NCI-H2029 treated with DMSO at 0.1 percent for 48 hours (cell line): ENCODE data around the gene BPIFB4.
A peak's percentile ranks its signal among the peaks of the same experiment; 100 is the strongest.
"Not testable (repeated sequence)": the region's sequence is repeated elsewhere in the genome, so short reads cannot be mapped to it uniquely, and the experiment has no call there.

ENCODE experiments used
- DNase-seq: peaks from one replicate; lab custom pipeline; 2025; lab: John Stamatoyannopoulos, UW

Gene BPIFB4

DNA sequence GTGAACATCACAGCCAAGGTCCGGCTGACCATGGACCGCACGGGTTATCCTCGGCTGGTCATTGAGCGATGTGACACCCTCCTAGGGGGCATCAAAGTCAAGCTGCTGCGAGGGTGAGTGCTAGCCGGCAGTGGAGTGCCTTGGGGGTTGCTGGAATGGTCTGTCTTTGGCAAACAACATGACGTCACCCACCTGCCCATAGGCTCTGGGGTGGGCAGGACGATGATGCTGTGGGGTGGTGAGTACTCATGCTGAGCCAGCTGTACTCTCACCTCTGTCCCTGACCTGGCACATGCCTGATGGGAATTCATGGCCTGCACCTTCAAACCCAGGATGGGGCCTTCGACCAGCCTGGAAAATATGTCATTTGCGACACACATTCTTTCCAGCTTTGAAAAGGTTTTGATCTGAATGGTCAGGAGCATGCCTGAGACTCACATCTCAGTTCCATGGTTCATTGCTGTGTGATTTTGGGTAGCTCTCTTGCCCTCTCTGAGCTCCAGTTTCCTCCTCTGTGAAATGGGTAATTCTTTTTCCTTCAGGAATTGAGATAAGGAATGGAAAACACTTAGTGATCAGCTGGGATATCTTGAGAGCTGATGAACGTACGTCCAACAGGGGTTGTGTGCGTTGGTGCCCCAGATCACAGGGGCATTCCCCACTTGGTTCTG, 6.7 kb downstream of the BPIFB4 start:
- DNase-seq, result no peak

DNA sequence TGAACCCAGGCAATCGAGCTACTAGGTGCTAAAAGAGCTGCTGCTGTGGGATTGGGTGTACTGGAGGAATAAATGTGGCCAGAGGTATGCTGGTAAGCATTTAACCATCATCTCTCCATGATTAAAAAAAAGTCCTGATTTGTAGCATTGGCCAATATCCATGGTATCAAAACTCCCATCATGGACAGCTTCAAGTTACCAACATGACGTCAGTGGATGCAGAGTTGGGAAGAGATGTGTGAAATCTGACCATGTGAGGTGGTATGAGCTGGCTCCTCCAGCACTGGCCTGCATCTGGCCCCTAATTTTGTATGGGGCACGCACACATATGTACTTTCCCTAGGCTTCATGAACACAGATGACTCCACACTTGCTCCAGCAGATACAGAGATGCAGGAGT, 11.7 kb downstream of the BPIFB4 start:
- no peak for DNase-seq

DNA sequence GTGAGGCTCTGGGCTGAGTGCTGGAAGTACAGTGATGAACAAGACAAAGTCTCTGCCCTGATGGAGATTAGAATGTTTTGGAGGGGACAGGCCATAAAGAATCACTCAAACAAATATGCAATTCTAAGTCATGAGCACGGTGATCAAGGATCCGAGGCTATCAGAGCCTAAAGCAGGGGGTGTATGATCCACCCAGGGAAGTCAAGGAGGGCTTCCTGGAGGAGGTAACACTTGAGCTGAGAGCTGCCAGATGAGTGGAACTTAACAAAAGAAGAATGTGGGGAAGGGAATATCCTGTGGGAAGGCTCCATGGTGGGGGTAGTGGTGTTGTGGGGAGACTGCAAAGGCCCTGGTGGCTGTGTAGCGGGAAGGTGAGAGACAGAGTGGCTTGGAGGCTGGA, 12.2 kb downstream of the BPIFB4 start:
- no peak for DNase-seq

DNA sequence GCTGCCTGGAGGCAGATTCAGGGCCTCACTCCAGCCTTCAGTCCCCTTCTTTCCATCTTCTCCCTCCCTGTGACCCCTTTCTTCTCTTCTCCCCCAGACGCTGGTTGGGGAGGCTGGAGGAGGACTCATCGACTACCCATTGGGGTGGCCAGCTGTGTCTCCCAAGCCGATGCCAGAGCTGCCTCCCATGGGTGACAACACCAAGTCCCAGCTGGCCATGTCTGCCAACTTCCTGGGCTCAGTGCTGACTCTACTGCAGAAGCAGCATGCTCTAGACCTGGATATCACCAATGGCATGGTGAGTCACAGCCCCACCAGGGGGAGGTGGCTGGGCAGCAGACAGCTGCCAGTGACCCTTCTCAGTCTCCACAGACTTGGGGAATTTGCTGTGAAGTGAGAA, 12.9 kb downstream of the BPIFB4 start:
- no peak for DNase-seq

DNA sequence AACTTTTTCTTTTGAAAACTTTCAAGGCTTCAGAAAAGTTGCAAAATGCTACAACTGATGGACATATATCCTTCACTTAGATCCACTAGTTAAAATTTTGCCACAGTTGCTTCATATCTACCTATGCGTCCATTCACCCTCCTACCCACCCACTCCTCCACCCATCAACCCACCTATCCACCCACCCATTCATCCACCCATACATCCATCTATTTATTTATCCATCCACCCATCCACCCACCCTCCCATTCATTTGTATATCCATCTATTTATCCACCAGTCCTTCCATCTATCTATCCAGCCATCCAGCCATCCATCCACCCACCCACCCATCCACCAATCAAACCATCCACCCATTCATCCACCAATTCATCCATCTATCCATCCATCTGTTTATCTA, 13.6 kb downstream of the BPIFB4 start:
- DNase-seq, result no peak

DNA sequence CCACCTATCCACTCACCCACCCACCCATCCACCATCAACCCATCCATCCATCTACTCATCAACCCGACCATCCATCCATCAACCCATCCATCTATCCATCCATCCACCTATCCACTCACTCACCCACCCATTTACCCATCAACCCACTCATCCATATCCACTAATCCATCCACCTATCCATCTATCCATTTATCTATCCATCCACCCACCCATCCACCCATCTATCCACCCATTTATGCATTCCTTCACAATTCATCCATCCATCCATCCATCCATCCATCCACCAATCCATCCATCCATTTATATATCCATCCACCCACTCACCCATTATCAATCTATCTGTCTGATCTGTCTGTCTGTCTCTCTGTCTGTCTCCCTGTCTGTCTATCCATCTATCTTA, 14.1 kb downstream of the BPIFB4 start:
- no peak for DNase-seq

DNA sequence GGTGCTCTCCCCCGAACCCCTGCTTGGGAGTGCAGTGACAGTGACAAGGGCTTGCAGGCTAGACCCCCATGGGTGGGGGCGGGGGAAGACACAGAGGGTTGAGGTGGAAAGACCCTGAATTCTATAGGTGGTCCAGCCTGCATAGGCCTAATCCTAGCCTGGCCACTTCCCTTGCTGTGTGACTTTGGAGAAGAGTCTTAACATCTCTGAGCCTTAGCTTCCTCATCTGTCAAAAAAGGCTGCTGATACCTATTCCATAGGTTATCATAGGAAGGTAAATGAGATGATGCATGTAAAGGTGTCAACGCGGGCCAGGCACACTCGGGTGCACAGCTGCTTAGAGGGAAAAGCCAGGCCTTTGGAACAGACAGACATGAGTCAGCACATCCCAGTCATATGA, 15.8 kb downstream of the BPIFB4 start:
- no peak for DNase-seq

DNA sequence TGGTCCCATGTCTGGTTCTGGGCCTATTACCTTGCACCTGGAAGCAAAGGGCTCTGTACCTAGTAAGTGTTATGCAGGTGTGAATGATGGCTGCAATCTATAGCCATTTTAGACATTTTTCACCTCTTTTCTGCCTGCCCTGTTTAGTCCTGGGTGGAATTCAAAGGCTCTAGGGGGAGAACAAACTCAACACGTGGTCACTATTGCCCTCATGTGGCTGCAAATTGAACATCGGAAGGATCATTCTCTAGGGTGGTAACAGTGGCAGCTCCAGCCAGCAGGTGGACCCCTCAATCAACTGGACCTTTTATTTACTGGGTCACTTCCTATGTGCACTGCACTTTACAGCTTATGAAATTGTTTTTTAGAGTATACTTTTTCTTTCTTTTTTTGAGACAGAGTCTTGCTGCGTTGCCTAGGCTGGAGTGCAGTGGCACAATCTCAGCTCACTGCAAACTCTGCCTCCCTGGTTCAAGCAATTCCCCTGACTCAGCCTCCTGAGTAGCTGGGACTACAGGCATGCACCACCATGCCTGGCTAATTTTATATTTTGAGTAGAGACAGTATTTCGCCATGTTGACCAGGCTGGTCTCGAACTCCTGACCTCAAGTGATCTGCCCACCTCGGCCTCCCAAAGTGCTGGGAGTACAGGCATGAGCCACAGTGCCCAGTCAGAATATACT, 16.6 kb downstream of the BPIFB4 start:
- peak; percentile 85 for DNase-seq

DNA sequence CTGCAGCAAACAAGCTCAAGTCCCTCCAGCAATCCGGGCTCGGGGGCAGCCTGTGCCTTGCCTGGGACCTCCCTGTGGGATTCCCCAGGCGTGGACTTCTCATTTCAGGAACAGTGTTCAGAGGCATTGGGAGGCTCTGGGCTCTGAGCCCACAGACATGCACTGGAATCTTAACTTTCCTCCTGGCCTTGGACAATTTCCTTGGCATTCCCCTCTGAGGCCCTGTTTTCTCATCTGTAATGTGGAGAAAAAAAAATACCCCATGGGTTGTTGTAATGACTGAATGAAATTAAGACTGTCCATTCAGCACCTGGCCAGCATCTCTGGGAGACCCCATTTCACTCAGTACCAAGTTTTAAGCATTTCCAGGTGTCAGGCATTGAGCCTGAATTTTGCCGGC, 17.6 kb downstream of the BPIFB4 start:
- DNase-seq, result no peak

DNA sequence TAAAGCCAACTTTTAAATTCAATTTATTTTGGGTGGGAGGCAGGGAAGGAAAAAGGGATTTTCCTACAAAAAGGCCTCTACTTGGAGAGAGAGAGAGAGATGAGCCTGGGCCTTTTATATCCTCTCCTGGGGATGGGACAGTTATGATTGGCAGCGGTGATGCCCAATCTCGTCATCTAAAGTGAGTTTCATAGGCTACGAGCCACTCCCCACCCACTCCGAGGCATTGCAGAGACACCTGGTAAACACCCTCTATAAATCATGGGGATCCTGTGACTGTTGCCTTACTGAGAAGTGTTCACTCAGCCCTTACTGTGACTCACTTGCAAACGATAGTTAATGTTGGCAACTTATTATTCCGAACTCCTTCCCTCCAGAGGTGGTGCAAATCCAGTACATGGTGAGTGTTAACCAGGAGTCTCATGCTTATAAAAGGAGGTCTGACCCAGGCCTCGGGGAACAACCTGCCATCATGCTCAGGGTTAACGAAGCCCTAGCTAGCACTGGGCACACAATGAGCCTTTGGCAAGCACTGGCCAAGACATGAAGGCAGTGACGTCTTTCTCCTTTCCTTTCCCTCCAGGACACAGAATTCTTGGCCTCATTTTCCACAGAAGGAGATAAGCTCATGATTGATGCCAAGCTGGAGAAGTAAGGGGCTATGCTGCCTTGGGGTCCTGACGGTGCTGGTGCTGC, 20.5 kb downstream of the BPIFB4 start:
- no peak for DNase-seq

DNA sequence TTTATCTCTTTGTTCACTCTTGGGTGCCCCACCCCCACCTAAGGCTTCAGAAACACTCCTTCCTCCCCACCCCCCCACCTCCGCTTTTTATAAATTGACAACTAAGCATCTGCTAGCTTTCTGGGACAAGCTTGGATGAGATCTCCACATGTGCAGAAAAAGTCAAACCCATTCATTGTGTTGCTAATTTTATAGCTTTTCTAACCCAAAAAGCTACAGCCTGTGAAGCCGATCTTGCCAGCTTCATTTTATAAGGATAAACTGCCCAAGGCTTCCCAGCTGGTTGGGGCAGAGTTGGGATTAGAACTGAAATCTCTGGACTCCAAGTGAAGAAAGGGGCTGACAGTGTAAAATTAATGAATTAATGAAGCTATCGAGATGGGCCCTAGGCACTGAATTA, 24.1 kb downstream of the BPIFB4 start:
- no peak for DNase-seq

DNA sequence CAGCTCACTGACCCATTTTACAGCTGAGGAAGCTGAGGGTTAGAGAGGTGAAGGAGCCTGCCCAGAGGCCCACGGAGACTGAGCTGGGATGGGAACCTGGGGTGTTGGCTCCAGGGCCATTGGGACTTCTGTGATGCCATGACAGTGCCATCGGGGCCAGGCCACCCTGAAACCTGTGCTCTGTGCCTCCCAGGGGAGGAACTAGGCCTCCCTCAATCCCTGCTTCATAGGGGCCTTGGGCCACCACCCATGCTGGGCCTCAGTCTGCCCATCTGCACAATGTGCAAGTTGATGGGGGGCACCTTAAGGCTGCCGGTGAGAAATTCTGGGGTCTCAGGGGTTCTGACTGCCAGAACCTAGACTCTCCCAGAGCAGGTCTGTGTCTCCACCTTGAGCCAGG, 24.9 kb downstream of the BPIFB4 start:
- DNase-seq, result no peak

DNA sequence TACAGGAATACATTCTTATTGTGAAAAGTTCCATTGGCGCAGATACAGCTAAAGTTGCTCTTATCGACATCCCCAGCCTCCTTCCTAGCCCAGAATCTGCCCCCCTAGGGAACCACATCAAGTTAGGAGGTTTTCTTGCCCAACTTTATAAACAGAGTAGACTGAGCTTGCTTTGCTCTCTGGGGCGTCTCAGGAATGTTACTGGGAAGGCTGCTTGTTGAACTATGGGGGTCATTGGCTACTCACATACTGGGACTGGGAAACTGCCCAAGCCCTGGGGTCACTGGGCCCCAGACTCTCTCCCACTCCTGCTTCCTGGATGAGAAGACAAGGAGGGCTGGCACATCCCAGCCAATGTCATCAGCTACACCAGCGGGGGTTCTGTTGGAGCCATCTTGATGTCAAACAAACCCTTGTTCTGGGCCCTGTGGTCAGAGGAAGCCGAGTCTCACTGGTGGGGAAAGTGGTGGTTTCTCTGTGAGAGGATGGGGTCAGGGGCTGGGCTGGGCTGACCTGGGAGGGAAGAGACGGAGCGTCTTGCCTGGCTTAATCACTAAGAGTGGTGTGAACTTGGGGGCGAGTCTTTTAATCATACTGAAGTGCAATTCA, 26.0 kb downstream of the BPIFB4 start:
- DNase-seq, result no peak

DNA sequence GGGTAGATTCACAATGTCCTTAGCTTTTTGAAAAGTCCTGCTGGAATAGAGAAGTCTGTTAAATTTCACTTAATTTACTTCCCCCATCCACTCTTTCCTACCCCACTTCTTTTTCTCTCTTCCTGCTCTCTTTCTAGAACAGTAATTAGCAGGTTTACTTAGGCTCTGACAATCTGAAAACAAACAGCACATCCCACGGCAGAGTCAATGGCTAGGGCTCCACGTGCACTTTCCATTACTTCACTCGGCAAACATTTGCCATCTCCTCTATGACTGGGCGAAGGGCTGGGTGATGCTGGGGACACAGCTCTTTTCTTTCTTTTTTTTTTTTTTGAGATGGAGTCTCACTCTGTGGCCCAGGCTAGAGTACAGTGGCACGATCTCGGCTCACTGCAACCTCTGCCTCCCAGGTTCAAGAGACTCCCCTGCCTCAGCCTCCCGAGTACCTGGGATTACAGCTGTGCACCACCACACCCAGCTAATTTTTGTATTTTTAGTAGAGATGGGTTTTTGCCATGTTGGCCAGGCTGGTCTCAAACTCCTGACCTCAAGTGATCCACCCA, 26.7 kb downstream of the BPIFB4 start:
- peak; percentile 63 for DNase-seq

DNA sequence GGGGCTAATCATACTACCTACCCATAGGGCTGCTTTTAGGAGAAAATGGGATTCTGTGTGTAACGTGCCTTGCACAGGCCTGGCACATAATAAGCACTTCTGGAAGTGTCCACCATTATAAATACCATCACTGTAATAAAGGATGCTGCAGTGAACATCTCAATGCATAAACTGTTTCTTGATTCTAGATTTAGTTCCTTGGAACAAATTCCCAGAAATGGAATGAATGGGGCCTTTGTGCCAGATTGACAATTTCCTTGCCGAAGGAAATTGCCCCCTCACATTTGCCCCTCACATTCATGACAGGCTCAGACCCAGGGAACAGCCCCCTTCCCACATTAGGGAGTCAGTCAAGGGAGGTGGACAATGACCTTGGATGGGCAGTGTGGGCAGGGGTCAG, 29.2 kb downstream of the BPIFB4 start:
- DNase-seq, result no peak

DNA sequence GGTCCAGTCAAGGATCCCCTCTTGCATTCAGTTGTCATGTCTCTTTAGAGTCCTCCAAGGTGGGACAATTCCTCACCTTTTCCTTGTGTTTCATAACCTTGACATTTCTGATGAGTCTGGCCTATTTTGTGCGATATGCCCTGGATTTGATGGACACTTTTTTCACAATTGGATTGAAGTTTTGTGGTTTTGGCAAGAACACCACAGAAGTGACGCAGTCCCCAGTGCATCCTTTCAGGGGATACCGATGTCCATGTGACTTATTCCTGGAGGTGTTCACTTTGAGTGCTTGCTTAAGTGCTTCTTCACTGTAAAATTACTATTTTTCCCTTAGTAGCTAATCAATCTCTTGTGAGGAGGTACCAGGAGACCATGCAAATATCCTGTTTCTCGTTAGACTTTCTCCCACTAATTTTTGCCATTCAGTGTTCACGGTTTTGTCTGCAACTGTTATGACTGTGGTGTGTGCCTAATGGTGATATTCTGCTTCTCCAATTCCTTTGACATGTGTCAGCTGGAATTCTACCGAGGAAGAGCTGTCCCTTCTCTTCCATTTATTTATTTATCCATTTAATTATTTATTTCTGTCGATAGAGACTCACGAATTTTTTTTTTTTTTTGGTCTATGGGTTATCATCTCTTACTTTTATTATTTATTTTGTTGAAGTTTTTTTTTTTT, 30.8 kb downstream of the BPIFB4 start:
- DNase-seq, result no peak

DNA sequence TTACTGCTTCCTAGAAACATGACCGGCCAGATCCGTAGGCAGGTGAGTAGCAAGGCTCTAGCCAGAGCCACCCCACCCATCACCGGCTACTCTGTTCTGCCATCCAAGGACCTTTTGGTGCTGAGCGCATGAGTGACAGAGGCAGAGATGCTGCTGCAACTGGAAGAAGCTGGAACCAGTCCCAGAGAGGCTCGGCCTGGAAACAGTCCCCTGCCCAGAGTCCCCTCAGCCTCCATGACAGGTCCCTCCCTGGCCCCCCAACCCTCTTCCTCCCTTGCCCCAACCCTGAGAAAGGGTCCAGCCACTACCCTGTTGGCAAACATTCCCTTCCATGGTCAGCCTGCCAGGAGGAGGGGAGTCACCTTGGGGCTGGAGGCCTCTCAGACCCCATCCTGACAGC, 31.9 kb downstream of the BPIFB4 start:
- DNase-seq, result no peak

DNA sequence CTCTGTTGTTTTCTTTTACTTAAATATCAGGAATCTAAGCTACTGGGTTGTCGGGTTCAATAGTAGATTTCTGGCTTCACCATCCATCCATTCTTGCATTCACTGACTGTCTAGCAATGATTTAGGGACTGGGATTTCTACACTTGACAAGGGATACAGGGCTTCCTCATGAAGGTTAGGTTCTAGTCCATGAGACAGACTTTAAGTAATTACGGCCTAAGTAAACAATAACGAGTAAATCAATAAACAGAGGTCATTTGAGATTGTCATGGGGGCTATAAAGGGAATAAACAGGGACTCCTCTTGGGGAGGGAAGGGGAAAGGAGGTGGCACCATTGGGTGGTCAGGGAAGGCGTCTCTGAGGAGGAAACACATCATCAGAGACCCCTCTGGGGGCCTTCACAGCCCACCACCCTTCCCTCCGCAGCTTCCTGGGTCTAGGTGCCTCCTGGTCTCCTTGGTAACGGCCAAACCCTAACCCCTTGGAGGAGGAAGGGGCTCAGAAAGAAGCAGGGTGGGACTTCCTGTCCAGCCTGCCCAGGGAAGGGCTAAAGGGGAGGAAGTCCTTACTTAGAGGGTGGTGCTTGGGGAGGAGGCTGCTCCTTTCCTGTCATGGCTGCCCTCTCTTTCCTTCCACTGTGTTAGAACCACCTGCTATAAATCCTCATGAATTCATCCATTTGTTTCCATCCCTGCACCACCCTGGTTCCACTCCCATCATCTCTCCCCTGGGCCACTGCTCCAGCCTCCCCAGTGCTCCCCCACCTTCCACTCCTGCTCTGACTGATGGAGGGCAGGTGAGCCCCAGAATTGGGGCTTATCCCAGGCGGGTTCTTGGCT, 33.3 kb downstream of the BPIFB4 start:
- DNase-seq, result no peak

DNA sequence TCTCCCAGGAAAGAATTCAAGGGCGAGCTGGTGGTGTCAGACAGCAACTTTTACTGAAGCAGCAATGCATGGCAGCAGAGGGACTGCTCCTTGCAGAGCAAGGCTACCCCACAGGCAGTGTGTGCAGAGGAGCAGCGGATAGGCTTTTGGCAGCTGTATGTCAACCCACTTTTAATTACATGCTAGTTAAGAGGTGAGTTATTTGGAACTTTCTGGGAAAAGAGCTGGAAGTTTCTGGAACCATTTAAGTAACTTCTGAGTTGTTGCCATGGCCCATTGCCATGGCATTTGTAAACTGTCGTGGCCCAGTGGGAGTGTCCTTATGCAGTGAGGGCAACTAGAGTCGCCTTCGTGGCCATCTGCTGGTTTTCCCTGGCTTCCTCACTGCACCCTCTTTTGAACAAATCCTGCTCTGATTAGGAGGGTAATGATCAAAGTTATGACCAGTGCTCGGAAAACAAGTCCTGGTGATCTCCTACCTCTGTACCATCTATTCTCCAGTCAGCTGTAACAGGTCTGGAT, 34.0 kb downstream of the BPIFB4 start:
- DNase-seq, result no peak

DNA sequence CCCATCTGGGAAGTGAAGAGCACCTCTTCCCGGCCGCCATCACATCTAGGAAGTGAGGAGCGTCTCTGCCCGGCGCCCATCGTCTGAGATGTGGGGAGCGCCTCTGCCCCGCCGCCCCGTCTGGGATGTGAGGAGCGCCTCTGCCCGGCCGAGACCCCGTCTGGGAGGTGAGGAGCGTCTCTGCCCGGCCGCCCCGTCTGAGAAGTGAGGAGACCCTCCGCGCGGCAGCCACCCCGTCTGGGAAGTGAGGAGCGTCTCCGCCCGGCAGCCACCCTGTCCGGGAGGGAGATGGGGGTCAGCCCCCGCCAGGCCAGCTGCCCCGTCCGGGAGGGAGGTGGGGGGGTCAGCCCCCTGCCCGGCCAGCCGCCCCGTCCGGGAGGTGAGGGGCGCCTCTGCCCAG, 36.1 kb downstream of the BPIFB4 start:
- not testable (repeated sequence) for DNase-seq
